Endothelial cell of umbilical vein (primary cell): ENCODE results near the gene CCDC57. TPM values are rescaled to one million over a fixed set of nuclear protein-coding genes. Genes with fewer than 3 reads are reported as not detected.

Experiments
- BruUV-seq: library from RNA; stranded (reverse); fragments of 400-500 nt; replicated peaks from 2 replicates; lab custom pipeline; 2021; lab: Mats Ljungman, UMichigan
- CTCF ChIA-PET: fragments of 300-600, 350-600 bp; sonication (Branson Sonifier 250); formaldehyde crosslinking; loops from one replicate; lab custom pipeline; 2021; ENCODE audit warnings: antibody characterized with exemption, inconsistent platforms; lab: Charles Lee
- POLR2A ChIA-PET: fragments of 300-600, 350-600 bp; sonication (Branson Sonifier 250); formaldehyde crosslinking; loops from one replicate; lab custom pipeline; 2021; ENCODE audit warnings: antibody characterized with exemption, inconsistent platforms; lab: Charles Lee
- DNase-seq: peaks from one replicate; pipeline ENCODE4 v3.0.0-alpha.2; 2011; ENCODE audit warnings: low read depth, low spot score
- FAIRE-seq: peaks from 2 replicates; lab custom pipeline; 2011; peaks lifted over from hg19 to GRCh38; lab: Jason Lieb, UNC
- H2AFZ ChIP-seq: 2 replicates; pipeline ENCODE4 v1.6.0; 2012; ENCODE audit warnings: low read depth, low read length, control low read depth, inconsistent platforms
- H3K27ac ChIP-seq: 2 replicates; pipeline ENCODE4 v1.5.1; 2011; ENCODE audit warnings: low read depth, mild to moderate bottlenecking, control low read depth, low read length, moderate library complexity; ENCODE audit not compliant: insufficient read depth
- H3K27me3 ChIP-seq, 2 experiments: 2 replicates each; pipeline versions ENCODE4 v1.6.0 to v1.6.1; 2011; ENCODE audit warnings: low read length in 2 of 2, mixed read lengths in 1 of 2; ENCODE audit not compliant: control insufficient read depth in 2 of 2, insufficient read depth in 2 of 2
- H3K36me3 ChIP-seq, 2 experiments: 2 replicates in 1 of 2; 3 replicates in 1 of 2; pipeline ENCODE4 v1.5.1; 2011; ENCODE audit warnings: low read length in 2 of 2, mild to moderate bottlenecking in 1 of 2, moderate library complexity in 1 of 2; ENCODE audit not compliant: control insufficient read depth in 2 of 2, insufficient read depth in 2 of 2; ENCODE audit errors: extremely low read depth in 1 of 2
- H3K4me1 ChIP-seq: 3 replicates; pipeline ENCODE4 v1.5.1; 2011; ENCODE audit warnings: mild to moderate bottlenecking, low read length; ENCODE audit not compliant: control insufficient read depth, insufficient read depth; ENCODE audit errors: extremely low read depth
- H3K4me2 ChIP-seq: 2 replicates; pipeline ENCODE4 v1.6.1; 2011; ENCODE audit warnings: low read length, control low read depth, mixed read lengths; ENCODE audit not compliant: insufficient read depth
- H3K4me3 ChIP-seq, 3 experiments: fragments of 200-600 bp in 1 of 3; sonication (generic), shearing (Covaris generic) in 1 of 3; replicated peaks in 1 of 3; 2 replicates each; pipeline ENCODE4 v1.5.1; 2011 to 2016; ENCODE audit warnings: control low read depth in 3 of 3, low read length in 3 of 3, mild to moderate bottlenecking in 2 of 3, inconsistent platforms in 1 of 3, low read depth in 1 of 3, moderate library complexity in 1 of 3; ENCODE audit not compliant: insufficient read depth in 1 of 3
- H3K79me2 ChIP-seq: 2 replicates; pipeline ENCODE4 v1.6.0; 2012; ENCODE audit warnings: low read length, inconsistent platforms; ENCODE audit not compliant: control insufficient read depth, insufficient read depth
- H3K9ac ChIP-seq: replicated peaks from 2 replicates; pipeline ENCODE3; 2011; ENCODE audit warnings: low read length, control low read depth; ENCODE audit not compliant: insufficient read depth; ENCODE audit errors: extremely low read depth
- H3K9me1 ChIP-seq: replicated peaks from 3 replicates; pipeline ENCODE4 v1.6.0; 2011; ENCODE audit warnings: mild to moderate bottlenecking, low read length; ENCODE audit not compliant: control insufficient read depth, insufficient read depth; ENCODE audit errors: extremely low read depth
- H3K9me3 ChIP-seq: replicated peaks from 2 replicates; pipeline ENCODE4 v1.5.1; 2012; ENCODE audit warnings: low read length, inconsistent platforms; ENCODE audit not compliant: control insufficient read depth, insufficient read depth
- H4K20me1 ChIP-seq: replicated peaks from 2 replicates; pipeline ENCODE3; 2011; ENCODE audit warnings: mild to moderate bottlenecking, low read length; ENCODE audit not compliant: control insufficient read depth, insufficient read depth; ENCODE audit errors: extremely low read depth
- EZH2 ChIP-seq: IDR thresholded peaks from 2 replicates; pipeline ENCODE4 v1.6.1; 2012; ENCODE audit warnings: borderline replicate concordance, low read depth, mild to moderate bottlenecking, moderate library complexity, low read length, inconsistent platforms; ENCODE audit not compliant: severe bottlenecking
- FOS ChIP-seq: IDR thresholded peaks from 2 replicates; pipeline ENCODE4 v1.6.1; 2011; ENCODE audit warnings: mild to moderate bottlenecking, low read length, moderate library complexity, borderline replicate concordance; ENCODE audit not compliant: insufficient read depth
- GATA2 ChIP-seq: IDR thresholded peaks from 2 replicates; pipeline ENCODE4 v1.7.0; 2011; ENCODE audit warnings: low read depth, mild to moderate bottlenecking, moderate library complexity, mixed read lengths, low read length; ENCODE audit not compliant: insufficient read length, insufficient read depth
- JUN ChIP-seq: IDR thresholded peaks from 2 replicates; pipeline ENCODE4 v1.6.1; 2011; ENCODE audit warnings: borderline replicate concordance, low read depth; ENCODE audit not compliant: insufficient read length, insufficient read depth
- MYC ChIP-seq: IDR thresholded peaks from one replicate; pipeline ENCODE4 v1.6.1; 2011; ENCODE audit warnings: mild to moderate bottlenecking, low read depth, low read length
- POLR2A ChIP-seq: IDR thresholded peaks from 2 replicates; pipeline ENCODE4 v1.6.1; 2012; ENCODE audit warnings: low read depth, mild to moderate bottlenecking, control low read depth, low read length
- POLR2AphosphoS5 ChIP-seq: IDR thresholded peaks from 2 replicates; pipeline ENCODE4 v1.6.1; 2012; ENCODE audit warnings: low read depth, mild to moderate bottlenecking, control low read depth, low read length, moderate library complexity; ENCODE audit not compliant: insufficient read depth
- dilution Hi-C: fragments of 300-500 bp; cut with MboI; formaldehyde crosslinking; loops from one replicate; pipeline ENCODE4 v1.15.0; 2019; ENCODE audit warnings: low sequenced_read_pairs; ENCODE audit not compliant: extremely low pct_ligation_motif_present
- intact Hi-C: fragments of 100-400 bp; cut with micrococcal nuclease; formaldehyde crosslinking; loops from one replicate; pipeline ENCODE4 v1.10.0; 2022
- polyA plus RNA-seq, 4 experiments: library from polyadenylated mRNA; depleted of rRNA in 3 of 4; stranded (reverse) in 3 of 4; unstranded in 1 of 4; fragments of >200 nt; gene quantifications; 2 replicates each; pipeline versions ENCODE4 v1.2.1 to v1.2.3, GENCODE V29; 2011 to 2012; ENCODE audit warnings: missing spikeins in 1 of 4
- total RNA-seq: library from RNA; stranded (reverse); gene quantifications from 2 replicates; pipeline ENCODE4 v1.2.3, GENCODE V29; 2021
- TF ChIP-seq, protein P1 (sequence below), 2 donors: IDR thresholded peaks; 1 replicate in 1 of 2; 2 replicates in 1 of 2; pipeline ENCODE4 v1.5.1; 2011; ENCODE audit warnings: low read length in 2 of 2, mild to moderate bottlenecking in 2 of 2, moderate library complexity in 2 of 2, control low read depth in 1 of 2, inconsistent platforms in 1 of 2, low read depth in 1 of 2; ENCODE audit not compliant: insufficient read depth in 1 of 2; ENCODE audit errors: extremely low read depth in 1 of 2
- TF ChIP-seq, protein P2 (sequence below): IDR thresholded peaks from 2 replicates; pipeline ENCODE4 v1.6.1; 2011; ENCODE audit not compliant: insufficient read depth, insufficient read length

Gene CCDC57
- total and polyA plus RNA-seq, 2 donors (not counting 3 experiments of a cell fraction or from before 2014, with no cell fraction given), result 18.6 to 31.6 TPM

DNA sequence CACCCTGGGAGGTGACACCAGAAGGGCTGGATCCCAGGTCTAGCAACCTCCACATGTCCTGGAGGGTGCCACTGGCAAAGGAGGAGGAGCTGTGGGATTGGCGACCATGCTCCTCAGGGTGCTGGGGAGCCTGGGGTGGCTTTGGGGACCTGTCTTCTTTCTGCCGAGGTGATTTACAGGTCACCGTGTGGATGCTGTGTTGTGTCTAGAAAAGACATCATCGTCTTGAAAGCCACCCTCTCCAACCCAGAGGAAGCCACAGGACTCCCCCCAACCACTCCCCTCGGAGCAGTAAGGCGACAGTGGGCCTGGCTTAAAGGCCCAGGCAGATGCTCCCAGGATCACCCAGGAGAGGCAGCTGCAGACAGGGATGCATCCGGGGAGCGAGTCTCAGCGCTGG lies 84.9 kb downstream of the CCDC57 start:
- FAIRE-seq, result no peak
- H2AFZ ChIP-seq, result no peak overlapping the region
- BruUV-seq, result no TSS peak

More for the DNA sequence above, 84.9 kb downstream of the CCDC57 start:
- H3K4me3 ChIP-seq, result no peak overlapping the region
- H3K36me3 ChIP-seq, result no peaks in the 10 kb centered on the region
- CTCF ChIA-PET, result no interaction called here
- H3K9me1 ChIP-seq, result no peaks in the 10 kb centered on the region
- no peak overlapping the region for H3K9ac ChIP-seq
- no peak overlapping the region for H3K27ac ChIP-seq
- H4K20me1 ChIP-seq, result no peaks in the 10 kb centered on the region
- dilution Hi-C loops, result no loop called here
- intact Hi-C loops, result no loop called here
- H3K79me2 ChIP-seq, result no peaks in the 10 kb centered on the region
- POLR2A ChIA-PET, result no interaction called here
- DNase-seq, result no peak
- no peaks in the 10 kb centered on the region for H3K27me3 ChIP-seq
- no peaks in the 10 kb centered on the region for H3K4me1 ChIP-seq
- no peaks in the 10 kb centered on the region for H3K9me3 ChIP-seq
- TF ChIP-seq, protein P1, sequence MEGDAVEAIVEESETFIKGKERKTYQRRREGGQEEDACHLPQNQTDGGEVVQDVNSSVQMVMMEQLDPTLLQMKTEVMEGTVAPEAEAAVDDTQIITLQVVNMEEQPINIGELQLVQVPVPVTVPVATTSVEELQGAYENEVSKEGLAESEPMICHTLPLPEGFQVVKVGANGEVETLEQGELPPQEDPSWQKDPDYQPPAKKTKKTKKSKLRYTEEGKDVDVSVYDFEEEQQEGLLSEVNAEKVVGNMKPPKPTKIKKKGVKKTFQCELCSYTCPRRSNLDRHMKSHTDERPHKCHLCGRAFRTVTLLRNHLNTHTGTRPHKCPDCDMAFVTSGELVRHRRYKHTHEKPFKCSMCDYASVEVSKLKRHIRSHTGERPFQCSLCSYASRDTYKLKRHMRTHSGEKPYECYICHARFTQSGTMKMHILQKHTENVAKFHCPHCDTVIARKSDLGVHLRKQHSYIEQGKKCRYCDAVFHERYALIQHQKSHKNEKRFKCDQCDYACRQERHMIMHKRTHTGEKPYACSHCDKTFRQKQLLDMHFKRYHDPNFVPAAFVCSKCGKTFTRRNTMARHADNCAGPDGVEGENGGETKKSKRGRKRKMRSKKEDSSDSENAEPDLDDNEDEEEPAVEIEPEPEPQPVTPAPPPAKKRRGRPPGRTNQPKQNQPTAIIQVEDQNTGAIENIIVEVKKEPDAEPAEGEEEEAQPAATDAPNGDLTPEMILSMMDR (IDR thresholded peaks at IDR 0.05; ENCODE audit: extremely low read depth in 1 of 2, insufficient read depth in 1 of 2, low read depth in 1 of 2, low read length in 2 of 2), result no peak
- TF ChIP-seq, protein P2, sequence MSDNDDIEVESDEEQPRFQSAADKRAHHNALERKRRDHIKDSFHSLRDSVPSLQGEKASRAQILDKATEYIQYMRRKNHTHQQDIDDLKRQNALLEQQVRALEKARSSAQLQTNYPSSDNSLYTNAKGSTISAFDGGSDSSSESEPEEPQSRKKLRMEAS, result no peak
- TF ChIP-seq FOS (no peak), MYC (no peak), EZH2 (no peak), POLR2AphosphoS5 (no peak), GATA2 (no peak), JUN (no peak), POLR2A (no peak)
- H3K4me2 ChIP-seq, result no peak overlapping the region
